ENCODE measurements around the gene NRXN3.

- TF ChIP-seq JUND (IDR thresholded peaks at IDR 0.05) (no peak), CTCF (IDR thresholded peaks at IDR 0.05) (no peak), ZBTB33 (IDR thresholded peaks at IDR 0.05; ENCODE audit: borderline replicate concordance, low read depth) (no peak), FOXM1 (IDR thresholded peaks at IDR 0.05; ENCODE audit: low read depth) (no peak), REST (IDR thresholded peaks at IDR 0.05; ENCODE audit: low read depth, low read length) (no peak), SMC3 (IDR thresholded peaks at IDR 0.05; ENCODE audit: low read depth, low read length) (no peak), EZH2phosphoT487 (IDR thresholded peaks at IDR 0.05; ENCODE audit: borderline replicate concordance, low read depth) (no peak), GABPA (IDR thresholded peaks at IDR 0.05; ENCODE audit: low read depth) (no peak), ELF1 (IDR thresholded peaks at IDR 0.05) (no peak), YY1 (IDR thresholded peaks at IDR 0.05; ENCODE audit: low read depth) (no peak)
These were observed 1559.6 kb downstream of the NRXN3 start for GRCh38 chr14:79729731-79730130.

Data from SK-N-SH (cell line).